GM18511 (cell line): Measurements from ENCODE around the gene IGFALS.
"Not testable (repeated sequence)": the region's sequence is repeated elsewhere in the genome, so short reads cannot be mapped to it uniquely, and the experiment has no call there.

Source experiments
- ATAC-seq: cut with Tn5 transposase; IDR thresholded peaks from one replicate; pipeline ENCODE4 v1.9.1; 2021; ENCODE audit warnings: mild to moderate bottlenecking, moderate library complexity; ENCODE audit not compliant: unreplicated experiment

The IGFALS gene

GRCh38 chr16:1818204-1818872 is 24.8 kb upstream of the IGFALS start:
- no peak for ATAC-seq

GRCh38 chr16:1817716-1818115 is 24.2 kb upstream of the IGFALS start:
- ATAC-seq: no peak

GRCh38 chr16:1817276-1817589 is 23.7 kb upstream of the IGFALS start:
- no peak for ATAC-seq

GRCh38 chr16:1816396-1817275 is 23.1 kb upstream of the IGFALS start:
- no peak for ATAC-seq

- no peak for ATAC-seq
Measured at GRCh38 chr16:1815461-1815860, 22.0 kb upstream of the IGFALS start.

GRCh38 chr16:1812732-1813163 is 19.2 kb upstream of the IGFALS start:
- no peak for ATAC-seq

- no peak for ATAC-seq
Measured at GRCh38 chr16:1810536-1810935, 17.0 kb upstream of the IGFALS start.

- ATAC-seq: no peak
Measured at GRCh38 chr16:1810106-1810505, 16.6 kb upstream of the IGFALS start.

GRCh38 chr16:1809281-1809801 is 15.8 kb upstream of the IGFALS start:
- no peak for ATAC-seq

GRCh38 chr16:1808691-1809090 is 15.2 kb upstream of the IGFALS start:
- no peak for ATAC-seq

GRCh38 chr16:1807626-1808025 is 14.1 kb upstream of the IGFALS start:
- ATAC-seq: no peak

GRCh38 chr16:1800701-1801100 is 7.2 kb upstream of the IGFALS start:
- ATAC-seq: no peak

GRCh38 chr16:1799263-1799662 is 5.8 kb upstream of the IGFALS start:
- not testable (repeated sequence) for ATAC-seq

- no peak for ATAC-seq
Measured at GRCh38 chr16:1794908-1795666, 1.6 kb upstream of the IGFALS start.

GRCh38 chr16:1794221-1794871 is 841 bp upstream of the IGFALS start:
- no peak for ATAC-seq

GRCh38 chr16:1792836-1793577 is 498 bp downstream of the IGFALS start:
- no peak for ATAC-seq

- no peak for ATAC-seq
Measured at GRCh38 chr16:1791943-1792812, 1.3 kb downstream of the IGFALS start.

GRCh38 chr16:1791256-1791942 is 2.1 kb downstream of the IGFALS start:
- ATAC-seq: no peak
